Osteoblast (primary cell): ENCODE results near the gene PTPRF. TPM values are rescaled to one million over a fixed set of nuclear protein-coding genes. Genes with fewer than 3 reads are reported as not detected.

Experiments used
- DNase-seq: peaks from one replicate; pipeline ENCODE4 v3.0.0; 2011; ENCODE audit warnings: low spot score, mixed read lengths; ENCODE audit not compliant: insufficient read length; ENCODE audit errors: missing footprints
- H2AFZ ChIP-seq: 2 replicates; pipeline ENCODE4 v1.6.0; 2011; ENCODE audit warnings: mild to moderate bottlenecking, low read length
- H3K27ac ChIP-seq: 2 replicates; pipeline ENCODE4 v1.5.1; 2011; ENCODE audit warnings: mild to moderate bottlenecking, low read depth, low read length, moderate library complexity
- H3K27me3 ChIP-seq: 2 replicates; pipeline ENCODE4 v1.6.0; 2012; ENCODE audit warnings: mild to moderate bottlenecking, control low read depth, inconsistent platforms, low read length, moderate library complexity; ENCODE audit not compliant: insufficient read depth
- H3K36me3 ChIP-seq: 2 replicates; pipeline ENCODE4 v1.5.1; 2011; ENCODE audit warnings: mild to moderate bottlenecking, low read length, control low read depth, moderate library complexity; ENCODE audit not compliant: insufficient read depth
- H3K4me1 ChIP-seq: 2 replicates; pipeline ENCODE4 v1.5.1; 2011; ENCODE audit warnings: mild to moderate bottlenecking, low read length, control low read depth, moderate library complexity; ENCODE audit not compliant: insufficient read depth
- H3K4me2 ChIP-seq: 2 replicates; pipeline ENCODE4 v1.6.0; 2011; ENCODE audit warnings: mild to moderate bottlenecking, low read length; ENCODE audit not compliant: insufficient read depth
- H3K4me3 ChIP-seq: fragments of 200-600 bp; sonication (generic); 3 replicates; pipeline ENCODE4 v1.5.1; 2012; ENCODE audit warnings: mild to moderate bottlenecking, low read length, inconsistent platforms; ENCODE audit not compliant: insufficient read depth
- H3K79me2 ChIP-seq: 2 replicates; pipeline ENCODE4 v1.6.0; 2012; ENCODE audit warnings: mild to moderate bottlenecking, low read length, control low read depth, inconsistent platforms; ENCODE audit not compliant: insufficient read depth
- H3K9me3 ChIP-seq: 2 replicates; pipeline ENCODE4 v1.5.1; 2011; ENCODE audit warnings: low read depth, low read length, control low read depth
- H4K20me1 ChIP-seq: 2 replicates; pipeline ENCODE4 v1.6.0; 2012; ENCODE audit warnings: mild to moderate bottlenecking, low read length, control low read depth; ENCODE audit not compliant: insufficient read depth
- total RNA-seq: library from RNA; depleted of rRNA; stranded (reverse); fragments of >200 nt; gene quantifications from 2 replicates; pipeline ENCODE4 v1.2.3, GENCODE V29; 2012
- TF ChIP-seq, protein P1 (sequence below): IDR thresholded peaks from 2 replicates; pipeline ENCODE4 v1.5.1; 2011; ENCODE audit warnings: mild to moderate bottlenecking, low read depth, low read length, moderate library complexity; ENCODE audit errors: extremely low read depth

Gene PTPRF
- total RNA-seq, 1 donor, result 13.0 TPM

DNA sequence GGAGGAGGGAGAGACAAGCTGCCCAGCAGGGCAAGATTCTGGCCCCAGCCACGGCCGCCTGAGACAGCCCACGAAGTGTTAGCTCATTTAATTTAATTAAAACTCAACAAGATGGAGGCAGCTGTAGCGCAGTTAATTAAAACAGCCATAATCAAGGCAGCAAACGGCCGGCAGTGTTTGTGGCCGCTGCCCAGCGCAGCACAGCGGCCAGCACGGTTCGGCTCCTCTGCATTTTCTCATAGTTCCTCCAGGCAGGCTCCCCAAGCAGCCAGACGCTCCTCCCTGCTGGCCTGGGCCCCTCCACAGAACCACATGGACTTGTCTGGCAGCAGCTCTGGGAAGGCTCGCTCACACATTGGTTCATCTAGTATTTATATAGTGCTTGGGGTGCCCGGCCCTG, 40.0 kb downstream of the PTPRF start:
- no peak overlapping the region for H2AFZ ChIP-seq
- H3K4me1 ChIP-seq, result peaks cover 4% of the 10 kb centered on the region
- no peak overlapping the region for H3K4me2 ChIP-seq
- peaks cover 7% of the 10 kb centered on the region for H3K36me3 ChIP-seq
- no peaks in the 10 kb centered on the region for H3K9me3 ChIP-seq
- no peaks in the 10 kb centered on the region for H4K20me1 ChIP-seq
- H3K27ac ChIP-seq, result no peak overlapping the region
- H3K4me3 ChIP-seq, result no peak overlapping the region
- H3K79me2 ChIP-seq, result no peaks in the 10 kb centered on the region
- DNase-seq, result no peak
- H3K27me3 ChIP-seq, result no peaks in the 10 kb centered on the region
- TF ChIP-seq, protein P1, sequence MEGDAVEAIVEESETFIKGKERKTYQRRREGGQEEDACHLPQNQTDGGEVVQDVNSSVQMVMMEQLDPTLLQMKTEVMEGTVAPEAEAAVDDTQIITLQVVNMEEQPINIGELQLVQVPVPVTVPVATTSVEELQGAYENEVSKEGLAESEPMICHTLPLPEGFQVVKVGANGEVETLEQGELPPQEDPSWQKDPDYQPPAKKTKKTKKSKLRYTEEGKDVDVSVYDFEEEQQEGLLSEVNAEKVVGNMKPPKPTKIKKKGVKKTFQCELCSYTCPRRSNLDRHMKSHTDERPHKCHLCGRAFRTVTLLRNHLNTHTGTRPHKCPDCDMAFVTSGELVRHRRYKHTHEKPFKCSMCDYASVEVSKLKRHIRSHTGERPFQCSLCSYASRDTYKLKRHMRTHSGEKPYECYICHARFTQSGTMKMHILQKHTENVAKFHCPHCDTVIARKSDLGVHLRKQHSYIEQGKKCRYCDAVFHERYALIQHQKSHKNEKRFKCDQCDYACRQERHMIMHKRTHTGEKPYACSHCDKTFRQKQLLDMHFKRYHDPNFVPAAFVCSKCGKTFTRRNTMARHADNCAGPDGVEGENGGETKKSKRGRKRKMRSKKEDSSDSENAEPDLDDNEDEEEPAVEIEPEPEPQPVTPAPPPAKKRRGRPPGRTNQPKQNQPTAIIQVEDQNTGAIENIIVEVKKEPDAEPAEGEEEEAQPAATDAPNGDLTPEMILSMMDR, result no peak

DNA sequence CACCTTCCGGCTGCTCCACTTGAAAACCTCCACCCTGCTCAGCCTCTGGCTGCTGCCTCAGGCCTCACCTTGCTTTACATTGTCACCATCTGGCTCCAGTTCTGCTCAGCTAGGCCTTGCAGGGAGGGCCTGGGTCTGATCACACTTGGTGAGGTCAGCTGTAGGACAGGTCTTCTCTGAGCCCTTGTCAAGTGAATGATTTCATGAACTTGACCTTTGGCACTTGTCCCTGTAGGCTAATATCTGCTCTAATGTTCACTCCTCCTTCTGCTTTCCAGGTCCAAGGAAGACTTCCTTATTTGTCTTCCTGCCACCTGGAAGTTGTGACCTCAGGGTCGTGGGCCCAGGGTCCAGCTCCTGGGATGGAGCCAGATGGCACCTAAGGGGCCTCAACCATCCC, 41.4 kb downstream of the PTPRF start:
- no peak overlapping the region for H3K4me2 ChIP-seq
- no peaks in the 10 kb centered on the region for H3K4me1 ChIP-seq
- no peaks in the 10 kb centered on the region for H3K9me3 ChIP-seq
- DNase-seq, result no peak
- no peak overlapping the region for H3K4me3 ChIP-seq
- H3K27ac ChIP-seq, result no peak overlapping the region
- no peaks in the 10 kb centered on the region for H4K20me1 ChIP-seq
- TF ChIP-seq, protein P1, result no peak
- no peaks in the 10 kb centered on the region for H3K79me2 ChIP-seq
- no peaks in the 10 kb centered on the region for H3K27me3 ChIP-seq
- no peak overlapping the region for H2AFZ ChIP-seq
- peaks cover 11% of the 10 kb centered on the region for H3K36me3 ChIP-seq

DNA sequence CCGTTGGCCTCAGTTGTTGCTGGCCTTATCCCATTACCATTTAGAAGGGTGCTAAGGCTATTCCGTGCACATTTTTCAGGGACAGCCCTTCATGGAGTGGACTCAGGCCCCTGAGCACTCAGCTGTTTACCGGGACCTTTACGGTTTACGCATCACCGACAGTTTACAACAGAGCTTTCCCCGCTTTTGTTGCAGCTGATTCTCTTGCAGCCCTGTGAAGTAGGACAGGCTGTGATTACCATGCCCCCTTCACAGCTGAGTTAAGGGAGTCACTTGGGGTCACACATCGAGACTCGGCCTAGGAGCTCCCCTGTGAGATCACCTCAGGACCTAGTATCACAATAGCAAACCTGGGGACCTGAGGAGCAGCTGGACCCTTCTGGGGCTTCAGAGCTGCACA, 41.9 kb downstream of the PTPRF start:
- TF ChIP-seq, protein P1, result no peak
- Histone ChIP-seq H2AFZ (no peak overlapping the region), H4K20me1 (no peaks in the 10 kb centered on the region), H3K4me2 (no peak overlapping the region), H3K36me3 (peaks cover 11% of the 10 kb centered on the region), H3K4me1 (no peaks in the 10 kb centered on the region), H3K27me3 (no peaks in the 10 kb centered on the region), H3K79me2 (no peaks in the 10 kb centered on the region), H3K27ac (no peak overlapping the region), H3K9me3 (no peaks in the 10 kb centered on the region), H3K4me3 (no peak overlapping the region)
- no peak for DNase-seq

DNA sequence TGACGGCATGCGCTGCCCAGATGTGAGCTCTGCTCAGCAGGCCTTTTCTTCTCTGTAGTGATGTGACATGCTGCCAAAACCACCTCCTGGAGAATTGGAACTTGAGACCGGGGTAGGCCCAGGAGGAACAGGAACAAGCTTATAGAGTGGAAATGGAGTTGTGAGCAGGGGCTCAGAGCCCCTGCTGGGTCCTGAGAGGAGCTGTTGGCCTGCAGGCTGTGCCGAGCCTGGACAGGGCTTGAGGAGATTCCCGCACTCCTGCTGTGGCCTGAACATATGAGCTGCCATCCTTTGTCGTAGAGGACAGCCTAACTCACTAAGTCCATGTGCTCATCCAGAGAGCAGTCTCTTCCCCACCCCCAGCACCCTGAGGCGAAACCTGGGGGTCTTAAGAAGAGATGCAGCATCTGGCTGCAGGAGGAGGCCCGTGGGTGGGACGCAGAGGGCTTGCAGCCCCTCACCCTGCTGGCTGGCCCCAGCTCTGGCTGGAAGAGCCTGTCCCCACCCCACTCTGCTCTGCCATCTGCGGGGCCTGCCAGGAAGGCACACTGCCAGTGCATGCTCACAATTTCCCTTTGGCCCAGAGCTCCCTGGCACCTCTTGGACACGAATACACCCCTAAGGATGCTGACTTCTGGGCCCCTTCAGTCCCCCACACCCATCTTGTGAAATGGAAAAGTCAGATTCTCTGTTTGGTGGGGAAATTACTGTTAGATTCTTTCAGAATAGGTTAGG, 42.5 kb downstream of the PTPRF start:
- H3K36me3 ChIP-seq, result peaks cover 11% of the 10 kb centered on the region
- H3K27ac ChIP-seq, result no peak overlapping the region
- H3K4me3 ChIP-seq, result no peak overlapping the region
- H3K9me3 ChIP-seq, result no peaks in the 10 kb centered on the region
- TF ChIP-seq, protein P1, result no peak
- H3K4me2 ChIP-seq, result no peak overlapping the region
- no peaks in the 10 kb centered on the region for H4K20me1 ChIP-seq
- H3K4me1 ChIP-seq, result no peaks in the 10 kb centered on the region
- no peaks in the 10 kb centered on the region for H3K79me2 ChIP-seq
- no peak for DNase-seq
- no peaks in the 10 kb centered on the region for H3K27me3 ChIP-seq
- H2AFZ ChIP-seq, result no peak overlapping the region
